Muscle layer of colon (tissue), 2 donors: ENCODE results near the gene FCF1.

Source experiments
- H3K27ac ChIP-seq: one replicate; pipeline ENCODE4 v1.7.0; 2013; ENCODE audit warnings: low read depth, mild to moderate bottlenecking, low read length, moderate library complexity
- H3K27me3 ChIP-seq, 2 donors: one replicate each; pipeline ENCODE4 v1.7.0; 2013; ENCODE audit warnings: low read length in 2 of 2, mild to moderate bottlenecking in 2 of 2; ENCODE audit not compliant: insufficient read depth in 2 of 2, control insufficient read depth in 1 of 2
- H3K36me3 ChIP-seq: one replicate; pipeline ENCODE4 v1.7.0; 2013; ENCODE audit warnings: mild to moderate bottlenecking, low read length; ENCODE audit not compliant: insufficient read depth
- H3K4me1 ChIP-seq: one replicate; pipeline ENCODE4 v1.7.0; 2013; ENCODE audit warnings: mild to moderate bottlenecking, low read length; ENCODE audit not compliant: insufficient read depth
- H3K4me3 ChIP-seq, 2 donors: one replicate each; pipeline ENCODE4 v1.7.0; 2013; ENCODE audit warnings: low read length in 2 of 2, low read depth in 1 of 2, mild to moderate bottlenecking in 1 of 2, moderate library complexity in 1 of 2
- H3K9ac ChIP-seq: one replicate; pipeline ENCODE4 v1.7.0; 2013; ENCODE audit warnings: low read length
- H3K9me3 ChIP-seq: one replicate; pipeline ENCODE4 v1.7.0; 2013; ENCODE audit warnings: mild to moderate bottlenecking, low read length
- donor health status: abdominal sarcoma.
- donor health status: Adenocarcinoma of cecum.

Gene FCF1

GRCh38 chr14:74683406-74683805 is 29.5 kb upstream of the FCF1 start:
- H3K27me3 ChIP-seq = no peaks in the 10 kb centered on the region
- no peaks in the 10 kb centered on the region for H3K9me3 ChIP-seq
- H3K36me3 ChIP-seq = peaks cover 59% of the 10 kb centered on the region
- H3K4me3 ChIP-seq = no peak overlapping the region
- no peak overlapping the region for H3K9ac ChIP-seq
- no peaks in the 10 kb centered on the region for H3K4me1 ChIP-seq
- no peak overlapping the region for H3K27ac ChIP-seq

GRCh38 chr14:74684434-74684833 is 28.5 kb upstream of the FCF1 start:
- H3K9me3 ChIP-seq = no peaks in the 10 kb centered on the region
- H3K36me3 ChIP-seq = peaks cover 64% of the 10 kb centered on the region
- H3K27me3 ChIP-seq = no peaks in the 10 kb centered on the region
- H3K4me3 ChIP-seq = no peak overlapping the region
- H3K4me1 ChIP-seq = no peaks in the 10 kb centered on the region
- H3K9ac ChIP-seq = no peak overlapping the region
- no peak overlapping the region for H3K27ac ChIP-seq

GRCh38 chr14:74685056-74685455 is 27.9 kb upstream of the FCF1 start:
- H3K9ac ChIP-seq = no peak overlapping the region
- no peak overlapping the region for H3K27ac ChIP-seq
- no peaks in the 10 kb centered on the region for H3K9me3 ChIP-seq
- peaks cover 66% of the 10 kb centered on the region for H3K36me3 ChIP-seq
- H3K27me3 ChIP-seq = no peaks in the 10 kb centered on the region
- no peaks in the 10 kb centered on the region for H3K4me1 ChIP-seq
- no peak overlapping the region for H3K4me3 ChIP-seq

GRCh38 chr14:74685921-74686678 is 26.8 kb upstream of the FCF1 start:
- H3K9me3 ChIP-seq = no peaks in the 10 kb centered on the region
- no peaks in the 10 kb centered on the region for H3K4me1 ChIP-seq
- H3K27ac ChIP-seq = no peak overlapping the region
- H3K27me3 ChIP-seq = no peaks in the 10 kb centered on the region
- peaks cover 66% of the 10 kb centered on the region for H3K36me3 ChIP-seq
- no peak overlapping the region for H3K9ac ChIP-seq
- H3K4me3 ChIP-seq = no peak overlapping the region

- H3K36me3 ChIP-seq = peaks cover 42% of the 10 kb centered on the region
- no peak overlapping the region for H3K9ac ChIP-seq
- H3K27ac ChIP-seq = no peak overlapping the region
- peaks cover 8% of the 10 kb centered on the region for H3K4me1 ChIP-seq
- no peak overlapping the region for H3K4me3 ChIP-seq
- no peaks in the 10 kb centered on the region for H3K9me3 ChIP-seq
- H3K27me3 ChIP-seq = no peaks in the 10 kb centered on the region
Observed at GRCh38 chr14:74691456-74691855, 21.5 kb upstream of the FCF1 start.

GRCh38 chr14:74693191-74693590 is 19.8 kb upstream of the FCF1 start:
- Histone ChIP-seq H3K27ac (no peak overlapping the region), H3K36me3 (peaks cover 26% of the 10 kb centered on the region), H3K4me1 (peaks cover 8% of the 10 kb centered on the region), H3K9ac (no peak overlapping the region), H3K9me3 (no peaks in the 10 kb centered on the region), H3K4me3 (no peak overlapping the region), H3K27me3 (no peaks in the 10 kb centered on the region)

GRCh38 chr14:74695406-74695805 is 17.5 kb upstream of the FCF1 start:
- H3K36me3 ChIP-seq = peaks cover 15% of the 10 kb centered on the region
- H3K4me1 ChIP-seq = peaks cover 8% of the 10 kb centered on the region
- no peaks in the 10 kb centered on the region for H3K9me3 ChIP-seq
- no peak overlapping the region for H3K4me3 ChIP-seq
- H3K9ac ChIP-seq = no peak overlapping the region
- H3K27me3 ChIP-seq = no peaks in the 10 kb centered on the region
- H3K27ac ChIP-seq = no peak overlapping the region

GRCh38 chr14:74697011-74697410 is 15.9 kb upstream of the FCF1 start:
- H3K36me3 ChIP-seq = peaks cover 2% of the 10 kb centered on the region
- no peak overlapping the region for H3K27ac ChIP-seq

GRCh38 chr14:74697543-74697942 is 15.4 kb upstream of the FCF1 start:
- no peak overlapping the region for H3K27ac ChIP-seq
- H3K27me3 ChIP-seq = no peaks in the 10 kb centered on the region
- H3K36me3 ChIP-seq = no peaks in the 10 kb centered on the region
- no peak overlapping the region for H3K4me3 ChIP-seq
- no peaks in the 10 kb centered on the region for H3K9me3 ChIP-seq
- no peaks in the 10 kb centered on the region for H3K4me1 ChIP-seq
- H3K9ac ChIP-seq = no peak overlapping the region

More at GRCh38 chr14:74697011-74697410, 15.9 kb upstream of the FCF1 start:
- Histone ChIP-seq H3K9me3 (no peaks in the 10 kb centered on the region), H3K4me1 (no peaks in the 10 kb centered on the region), H3K4me3 (no peak overlapping the region), H3K27me3 (no peaks in the 10 kb centered on the region), H3K9ac (no peak overlapping the region)

GRCh38 chr14:74697976-74698375 is 15.0 kb upstream of the FCF1 start:
- no peaks in the 10 kb centered on the region for H3K4me1 ChIP-seq
- no peak overlapping the region for H3K9ac ChIP-seq
- no peak overlapping the region for H3K4me3 ChIP-seq
- no peaks in the 10 kb centered on the region for H3K36me3 ChIP-seq
- no peak overlapping the region for H3K27ac ChIP-seq
- H3K9me3 ChIP-seq = no peaks in the 10 kb centered on the region
- H3K27me3 ChIP-seq = no peaks in the 10 kb centered on the region

GRCh38 chr14:74698465-74698864 is 14.5 kb upstream of the FCF1 start:
- no peaks in the 10 kb centered on the region for H3K4me1 ChIP-seq
- H3K4me3 ChIP-seq = no peak overlapping the region
- H3K27ac ChIP-seq = no peak overlapping the region
- H3K36me3 ChIP-seq = no peaks in the 10 kb centered on the region
- H3K9me3 ChIP-seq = no peaks in the 10 kb centered on the region
- H3K9ac ChIP-seq = no peak overlapping the region
- H3K27me3 ChIP-seq = no peaks in the 10 kb centered on the region

- H3K4me1 ChIP-seq = peaks cover 9% of the 10 kb centered on the region
- no peaks in the 10 kb centered on the region for H3K36me3 ChIP-seq
- H3K27ac ChIP-seq = no peak overlapping the region
- no peaks in the 10 kb centered on the region for H3K9me3 ChIP-seq
- H3K9ac ChIP-seq = no peak overlapping the region
- H3K4me3 ChIP-seq = no peak overlapping the region
- H3K27me3 ChIP-seq = no peaks in the 10 kb centered on the region
Observed at GRCh38 chr14:74702293-74702692, 10.7 kb upstream of the FCF1 start.
